ENCODE measurements around the gene NDST1.

NDST1 gene

DNA sequence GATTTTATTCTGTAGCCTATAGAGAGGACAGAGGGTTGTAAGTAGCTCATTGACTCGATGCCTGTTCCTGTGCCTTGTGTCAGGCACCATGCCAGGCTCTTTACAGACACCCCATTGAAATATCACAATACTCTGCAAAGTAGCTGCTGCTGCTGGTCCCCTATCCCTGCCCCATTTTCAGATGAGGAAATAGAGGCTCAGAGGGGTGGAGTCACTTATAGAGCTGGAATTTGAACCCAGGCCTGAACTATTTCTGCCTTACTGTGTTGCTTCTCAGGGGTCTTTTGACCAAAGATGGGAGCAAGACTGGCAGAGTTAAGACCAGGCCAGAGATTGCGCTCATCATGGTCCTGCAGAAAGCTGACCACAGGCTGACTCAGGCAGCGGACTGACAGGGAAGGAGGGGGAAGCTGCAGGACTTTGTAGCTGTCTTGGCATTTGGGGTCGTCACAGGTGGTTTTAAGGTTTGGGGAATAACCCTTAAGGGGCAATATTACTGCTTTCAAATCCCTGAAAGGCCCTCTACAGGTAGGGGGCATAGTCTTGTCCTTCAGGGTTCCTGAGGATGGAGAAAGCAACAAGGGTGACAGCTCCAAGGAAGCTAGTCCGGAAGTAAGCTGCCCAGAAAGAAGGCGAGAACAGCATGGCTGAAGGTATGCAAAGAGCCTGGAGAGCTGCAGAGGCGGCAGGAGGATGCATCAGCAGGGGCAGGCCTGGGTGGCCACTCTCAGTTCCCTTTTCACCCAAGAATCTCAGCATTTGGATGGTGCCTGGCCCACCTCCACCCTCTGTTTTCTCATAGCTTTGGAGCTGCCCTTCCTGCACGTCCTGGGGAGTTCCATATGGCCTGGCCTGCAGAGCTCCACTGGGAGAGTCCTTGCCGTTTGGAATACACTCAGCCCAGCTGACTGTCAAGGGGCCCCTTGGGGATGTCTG, 18.3 kb upstream of the NDST1 start:
- POLR2A ChIA-PET = interaction anchor here (0.6 kb wide), 1 partner anchor 99 kb away, joined by 3 read pairs; no protein-coding TSS in a partner anchor
- Histone ChIP-seq H3K27ac (ENCODE audit: insufficient read depth in 1 of 2, low read depth in 1 of 2, low read length in 2 of 2, poor library complexity in 1 of 2, severe bottlenecking in 2 of 2) (no peak overlapping the region), H3K9me3 (ENCODE audit: control extremely low read depth in 1 of 5, control insufficient read depth in 4 of 5, insufficient read depth in 2 of 5, low read depth in 1 of 5, low read length in 4 of 5) (no peaks in the 10 kb centered on the region), H3K36me3 (ENCODE audit: control insufficient read depth in 4 of 4, insufficient read depth in 4 of 4, low read length in 3 of 4) (peaks cover 0 to 20% (median 1%) of the 10 kb centered on the region in 4 experiments), H3K27me3 (replicated peaks in 2 of 5; ENCODE audit: control insufficient read depth in 4 of 5, insufficient read depth in 5 of 5, low read length in 4 of 5) (no peaks in the 10 kb centered on the region), H3K4me1 (ENCODE audit: control extremely low read depth in 1 of 4, control insufficient read depth in 4 of 4, insufficient read depth in 4 of 4, low read length in 3 of 4) (peaks cover 31 to 60% (median 45%) of the 10 kb centered on the region in 4 experiments), H3K4me3 (ENCODE audit: control insufficient read depth in 1 of 7, extremely low read depth in 1 of 7, insufficient read depth in 4 of 7, low read depth in 2 of 7, low read length in 6 of 7) (no peak overlapping the region)
- 92% methylated on average over 7 of the region's 9 CpGs for WGBS (ENCODE audit: insufficient coverage)
- CTCF ChIA-PET = interaction anchor here (0.7 to 2.1 kb wide), 9 partner anchors 8 to 34 kb away, joined by 3 to 7 read pairs (median 4); no protein-coding TSS in a partner anchor
- DNase-seq = no peak

GRCh38 chr5:150490296-150490669, 17.6 kb upstream of the NDST1 start:
- WGBS (ENCODE audit: insufficient coverage) = no CpG with 5 or more reads among the region's 2 CpGs
- Histone ChIP-seq H3K36me3 (ENCODE audit: control insufficient read depth in 4 of 4, insufficient read depth in 4 of 4, low read length in 3 of 4) (peaks cover 0 to 20% (median 1%) of the 10 kb centered on the region in 4 experiments), H3K4me3 (ENCODE audit: control insufficient read depth in 1 of 7, extremely low read depth in 1 of 7, insufficient read depth in 4 of 7, low read depth in 2 of 7, low read length in 6 of 7) (peak overlapping the region in 1 of 7 experiments; percentile 16), H3K4me1 (ENCODE audit: control extremely low read depth in 1 of 4, control insufficient read depth in 4 of 4, insufficient read depth in 4 of 4, low read length in 3 of 4) (peaks cover 31 to 55% (median 43%) of the 10 kb centered on the region in 4 experiments), H3K27ac (ENCODE audit: insufficient read depth in 1 of 2, low read depth in 1 of 2, low read length in 2 of 2, poor library complexity in 1 of 2, severe bottlenecking in 2 of 2) (no peak overlapping the region), H3K27me3 (replicated peaks in 2 of 5; ENCODE audit: control insufficient read depth in 4 of 5, insufficient read depth in 5 of 5, low read length in 4 of 5) (no peaks in the 10 kb centered on the region), H3K9me3 (ENCODE audit: control extremely low read depth in 1 of 5, control insufficient read depth in 4 of 5, insufficient read depth in 2 of 5, low read depth in 1 of 5, low read length in 4 of 5) (no peaks in the 10 kb centered on the region)
- POLR2A ChIA-PET = interaction anchor here (0.6 kb wide), 1 partner anchor 100 kb away, joined by 3 read pairs; no protein-coding TSS in a partner anchor
- CTCF ChIA-PET = interaction anchor here (0.7 to 2.1 kb wide), 7 partner anchors 9 to 33 kb away, joined by 3 to 7 read pairs (median 4); no protein-coding TSS in a partner anchor
- DNase-seq = no peak

DNA sequence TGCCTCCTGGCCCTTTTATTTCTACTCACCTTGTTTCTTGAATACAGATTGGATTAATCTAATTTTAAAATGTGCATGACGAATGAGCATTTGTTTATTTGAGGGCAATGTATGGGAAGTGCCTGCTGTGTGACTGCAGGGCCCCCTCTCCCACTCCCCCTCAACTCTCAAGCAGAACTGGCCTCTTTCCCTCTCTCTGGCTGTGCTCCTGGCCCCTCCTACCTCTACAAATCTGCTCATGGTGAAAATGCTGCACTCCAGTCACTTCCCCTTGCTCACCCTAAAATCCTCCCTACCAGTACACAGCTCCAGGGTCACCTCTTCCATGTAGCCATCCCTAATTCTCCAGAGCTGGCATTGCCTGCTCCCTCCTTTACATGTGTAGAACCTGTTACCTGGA, 17.2 kb upstream of the NDST1 start:
- Histone ChIP-seq H3K4me1 (ENCODE audit: control extremely low read depth in 1 of 4, control insufficient read depth in 4 of 4, insufficient read depth in 4 of 4, low read length in 3 of 4) (peaks cover 31 to 53% (median 40%) of the 10 kb centered on the region in 4 experiments), H3K4me3 (ENCODE audit: control insufficient read depth in 1 of 7, extremely low read depth in 1 of 7, insufficient read depth in 4 of 7, low read depth in 2 of 7, low read length in 6 of 7) (peak overlapping the region in 1 of 7 experiments; percentile 16), H3K36me3 (ENCODE audit: control insufficient read depth in 4 of 4, insufficient read depth in 4 of 4, low read length in 3 of 4) (peaks cover 0 to 22% (median 2%) of the 10 kb centered on the region in 4 experiments), H3K27ac (ENCODE audit: insufficient read depth in 1 of 2, low read depth in 1 of 2, low read length in 2 of 2, poor library complexity in 1 of 2, severe bottlenecking in 2 of 2) (no peak overlapping the region), H3K27me3 (replicated peaks in 2 of 5; ENCODE audit: control insufficient read depth in 4 of 5, insufficient read depth in 5 of 5, low read length in 4 of 5) (no peaks in the 10 kb centered on the region), H3K9me3 (ENCODE audit: control extremely low read depth in 1 of 5, control insufficient read depth in 4 of 5, insufficient read depth in 2 of 5, low read depth in 1 of 5, low read length in 4 of 5) (no peaks in the 10 kb centered on the region)
- ChIA-PET POLR2A (no interaction called here), CTCF (interaction anchor here (1.0 to 2.1 kb wide), 6 partner anchors 9 to 44 kb away, joined by 3 to 7 read pairs (median 4); no protein-coding TSS in a partner anchor)
- no CpG with 5 or more reads among the region's 1 CpG for WGBS (ENCODE audit: insufficient coverage)
- DNase-seq = peak in 2 of 3 donors; percentile 40 to 50

- no peak for DNase-seq
- H3K4me1 ChIP-seq (ENCODE audit: control extremely low read depth in 1 of 4, control insufficient read depth in 4 of 4, insufficient read depth in 4 of 4, low read length in 3 of 4) = peaks cover 31 to 49% (median 37%) of the 10 kb centered on the region in 4 experiments
- no peaks in the 10 kb centered on the region for H3K9me3 ChIP-seq (ENCODE audit: control extremely low read depth in 1 of 5, control insufficient read depth in 4 of 5, insufficient read depth in 2 of 5, low read depth in 1 of 5, low read length in 4 of 5)
- ChIA-PET POLR2A (no interaction called here), CTCF (interaction anchor here (1.0 to 2.0 kb wide), 4 partner anchors 22 to 43 kb away, joined by 3 to 7 read pairs (median 4); no protein-coding TSS in a partner anchor)
- 100% methylated on average over 1 of the region's 4 CpGs for WGBS (ENCODE audit: insufficient coverage)
- H3K4me3 ChIP-seq (ENCODE audit: control insufficient read depth in 1 of 7, extremely low read depth in 1 of 7, insufficient read depth in 4 of 7, low read depth in 2 of 7, low read length in 6 of 7) = no peak overlapping the region
- no peaks in the 10 kb centered on the region for H3K27me3 ChIP-seq (replicated peaks in 2 of 5; ENCODE audit: control insufficient read depth in 4 of 5, insufficient read depth in 5 of 5, low read length in 4 of 5)
- H3K36me3 ChIP-seq (ENCODE audit: control insufficient read depth in 4 of 4, insufficient read depth in 4 of 4, low read length in 3 of 4) = peaks cover 0 to 26% (median 2%) of the 10 kb centered on the region in 4 experiments
- no peak overlapping the region for H3K27ac ChIP-seq (ENCODE audit: insufficient read depth in 1 of 2, low read depth in 1 of 2, low read length in 2 of 2, poor library complexity in 1 of 2, severe bottlenecking in 2 of 2)
Observed at GRCh38 chr5:150491876-150492275, 16.1 kb upstream of the NDST1 start.

- Histone ChIP-seq H3K27ac (ENCODE audit: insufficient read depth in 1 of 2, low read depth in 1 of 2, low read length in 2 of 2, poor library complexity in 1 of 2, severe bottlenecking in 2 of 2) (no peak overlapping the region), H3K9me3 (ENCODE audit: control extremely low read depth in 1 of 5, control insufficient read depth in 4 of 5, insufficient read depth in 2 of 5, low read depth in 1 of 5, low read length in 4 of 5) (no peaks in the 10 kb centered on the region), H3K36me3 (ENCODE audit: control insufficient read depth in 4 of 4, insufficient read depth in 4 of 4, low read length in 3 of 4) (peaks cover 0 to 30% (median 2%) of the 10 kb centered on the region in 4 experiments), H3K4me3 (ENCODE audit: control insufficient read depth in 1 of 7, extremely low read depth in 1 of 7, insufficient read depth in 4 of 7, low read depth in 2 of 7, low read length in 6 of 7) (no peak overlapping the region), H3K27me3 (replicated peaks in 2 of 5; ENCODE audit: control insufficient read depth in 4 of 5, insufficient read depth in 5 of 5, low read length in 4 of 5) (no peaks in the 10 kb centered on the region), H3K4me1 (ENCODE audit: control extremely low read depth in 1 of 4, control insufficient read depth in 4 of 4, insufficient read depth in 4 of 4, low read length in 3 of 4) (peaks cover 24 to 42% (median 30%) of the 10 kb centered on the region in 4 experiments)
- ChIA-PET CTCF (interaction anchor here (1.5 to 2.0 kb wide), 4 partner anchors 10 to 32 kb away, joined by 3 to 7 read pairs (median 4); no protein-coding TSS in a partner anchor), POLR2A (no interaction called here)
- 93% methylated on average over 6 of the region's 6 CpGs for WGBS (ENCODE audit: insufficient coverage)
- DNase-seq = no peak
Observed at GRCh38 chr5:150492621-150493020, 15.3 kb upstream of the NDST1 start.

DNA sequence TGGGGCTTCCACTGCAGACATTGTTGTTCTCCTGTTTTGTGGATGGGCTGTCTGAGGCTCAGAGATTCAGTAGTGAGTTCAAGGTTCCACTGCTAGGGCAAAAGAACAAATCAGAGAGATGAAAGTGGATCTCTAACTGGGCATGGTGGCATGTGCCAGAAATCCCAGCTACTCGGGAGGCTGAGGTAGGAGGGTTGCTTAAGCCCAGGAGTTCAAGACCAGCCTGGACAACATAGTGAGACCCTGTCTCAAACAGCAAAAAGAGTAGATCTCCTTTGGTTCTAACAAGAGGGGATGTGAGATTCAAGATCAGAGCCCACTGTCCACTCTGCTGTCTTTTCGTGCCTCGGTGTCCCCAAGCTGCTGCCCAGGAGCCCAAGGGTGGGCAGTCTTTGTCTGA, 11.8 kb upstream of the NDST1 start:
- WGBS (ENCODE audit: insufficient coverage) = 100% methylated on average over 3 of the region's 3 CpGs
- POLR2A ChIA-PET = no interaction called here

More for the DNA sequence above, 11.8 kb upstream of the NDST1 start:
- Histone ChIP-seq H3K4me1 (ENCODE audit: control extremely low read depth in 1 of 4, control insufficient read depth in 4 of 4, insufficient read depth in 4 of 4, low read length in 3 of 4) (peaks cover under 1 to 7% (median 3%) of the 10 kb centered on the region in 4 experiments), H3K4me3 (ENCODE audit: control insufficient read depth in 1 of 7, extremely low read depth in 1 of 7, insufficient read depth in 4 of 7, low read depth in 2 of 7, low read length in 6 of 7) (no peak overlapping the region), H3K9me3 (ENCODE audit: control extremely low read depth in 1 of 5, control insufficient read depth in 4 of 5, insufficient read depth in 2 of 5, low read depth in 1 of 5, low read length in 4 of 5) (no peaks in the 10 kb centered on the region), H3K27ac (ENCODE audit: insufficient read depth in 1 of 2, low read depth in 1 of 2, low read length in 2 of 2, poor library complexity in 1 of 2, severe bottlenecking in 2 of 2) (no peak overlapping the region), H3K36me3 (ENCODE audit: control insufficient read depth in 4 of 4, insufficient read depth in 4 of 4, low read length in 3 of 4) (peaks cover 0 to 41% (median 5%) of the 10 kb centered on the region in 4 experiments), H3K27me3 (replicated peaks in 2 of 5; ENCODE audit: control insufficient read depth in 4 of 5, insufficient read depth in 5 of 5, low read length in 4 of 5) (no peaks in the 10 kb centered on the region)
- no peak for DNase-seq
- CTCF ChIA-PET = interaction anchor here (1.0 to 4.6 kb wide), 4 partner anchors 15 to 37 kb away, joined by 3 to 15 read pairs (median 6); no protein-coding TSS in a partner anchor

Measured in common myeloid progenitor, CD34-positive (primary cell).